Skeletal muscle cell (primary cell): ENCODE measurements around the gene PDIA6.
"Not testable (repeated sequence)": the region's sequence is repeated elsewhere in the genome, so short reads cannot be mapped to it uniquely, and the experiment has no call there.

Experiments
- DNase-seq: peaks from one replicate; pipeline ENCODE4 v3.0.0-alpha.2; 2010; ENCODE audit warnings: low read depth
- H3K4me3 ChIP-seq: 2 replicates; pipeline ENCODE4 v1.5.1; 2011; ENCODE audit warnings: low read depth, mild to moderate bottlenecking, control low read depth, low read length, moderate library complexity

PDIA6 gene

GRCh38 chr2:10813163-10814138 is 866 bp upstream of the PDIA6 start:
- peak; percentile 5 for DNase-seq
- peak overlapping the region; percentile 49 for H3K4me3 ChIP-seq

GRCh38 chr2:10811517-10811916 is 1.1 kb downstream of the PDIA6 start:
- DNase-seq: no peak
- H3K4me3 ChIP-seq: peak overlapping the region; percentile 80

- DNase-seq: no peak
- peak overlapping the region; percentile 80 for H3K4me3 ChIP-seq
These were observed 2.1 kb downstream of the PDIA6 start for GRCh38 chr2:10810202-10811161.

- DNase-seq: no peak
- no peak overlapping the region for H3K4me3 ChIP-seq
These were observed 6.0 kb downstream of the PDIA6 start for GRCh38 chr2:10806543-10806942.

- DNase-seq, H3K4me3 ChIP-seq: not testable (repeated sequence)
These were observed 6.6 kb downstream of the PDIA6 start for GRCh38 chr2:10805990-10806389.

- DNase-seq: no peak
These were observed 9.9 kb downstream of the PDIA6 start for GRCh38 chr2:10802657-10803056.

GRCh38 chr2:10800163-10800562 is 12.4 kb downstream of the PDIA6 start:
- H3K4me3 ChIP-seq: no peak overlapping the region
- DNase-seq: no peak

More at GRCh38 chr2:10802657-10803056, 9.9 kb downstream of the PDIA6 start:
- no peak overlapping the region for H3K4me3 ChIP-seq

GRCh38 chr2:10798783-10799182 is 13.8 kb downstream of the PDIA6 start:
- no peak for DNase-seq

GRCh38 chr2:10796703-10797102 is 15.9 kb downstream of the PDIA6 start:
- DNase-seq: no peak
- no peak overlapping the region for H3K4me3 ChIP-seq

More at GRCh38 chr2:10798783-10799182, 13.8 kb downstream of the PDIA6 start:
- H3K4me3 ChIP-seq: no peak overlapping the region

GRCh38 chr2:10795508-10796046 is 17.0 kb downstream of the PDIA6 start:
- H3K4me3 ChIP-seq: no peak overlapping the region
- DNase-seq: no peak

- DNase-seq: no peak
These were observed 17.7 kb downstream of the PDIA6 start for GRCh38 chr2:10794876-10795275.

GRCh38 chr2:10793816-10794215 is 18.8 kb downstream of the PDIA6 start:
- no peak for DNase-seq
- no peak overlapping the region for H3K4me3 ChIP-seq

More at GRCh38 chr2:10794876-10795275, 17.7 kb downstream of the PDIA6 start:
- no peak overlapping the region for H3K4me3 ChIP-seq

- no peak overlapping the region for H3K4me3 ChIP-seq
- DNase-seq: no peak
These were observed 19.8 kb downstream of the PDIA6 start for GRCh38 chr2:10792660-10793400.

- DNase-seq: no peak
These were observed 20.5 kb downstream of the PDIA6 start for GRCh38 chr2:10792001-10792634.

GRCh38 chr2:10790228-10790973 is 22.2 kb downstream of the PDIA6 start:
- H3K4me3 ChIP-seq: no peak overlapping the region
- DNase-seq: no peak

More at GRCh38 chr2:10792001-10792634, 20.5 kb downstream of the PDIA6 start:
- no peak overlapping the region for H3K4me3 ChIP-seq

- DNase-seq: no peak
- no peak overlapping the region for H3K4me3 ChIP-seq
These were observed 23.7 kb downstream of the PDIA6 start for GRCh38 chr2:10788855-10789254.

GRCh38 chr2:10787176-10787968 is 25.2 kb downstream of the PDIA6 start:
- H3K4me3 ChIP-seq: no peak overlapping the region
- DNase-seq: no peak
